ENCODE measurements around the gene RXRA.

- no peak for TF ChIP-seq ZNF274 (IDR thresholded peaks at IDR 0.05; ENCODE audit: low read depth, low read length)
- no peak for TF ChIP-seq YY1 (IDR thresholded peaks at IDR 0.05; ENCODE audit: insufficient read depth, insufficient read length)
Observed at GRCh38 chr9:134436379-134436762, 110.1 kb downstream of the RXRA start.
